Activated CD8-positive, alpha-beta memory T cell treated with anti-CD3 and anti-CD28 coated beads for 36 hours (primary cell): Measurements from ENCODE around the gene HNRNPAB. TPM values are rescaled to one million over a fixed set of nuclear protein-coding genes. Genes with fewer than 3 reads are reported as not detected.
"Not testable (repeated sequence)": the region's sequence is repeated elsewhere in the genome, so short reads cannot be mapped to it uniquely, and the experiment has no call there.

Source experiments
- CTCF ChIA-PET: fragments of 350-600 bp; sonication (Branson Sonifier 250); formaldehyde crosslinking; loops from one replicate; lab custom pipeline; 2021; ENCODE audit warnings: antibody characterized with exemption; lab: Charles Lee
- POLR2A ChIA-PET: fragments of 350-600 bp; sonication (Branson Sonifier 250); formaldehyde crosslinking; loops from one replicate; lab custom pipeline; 2021; ENCODE audit warnings: antibody characterized with exemption; lab: Charles Lee
- total RNA-seq, 2 experiments: library from RNA; stranded (reverse); gene quantifications; one replicate each; pipeline ENCODE4 v1.2.3, GENCODE V29; 2021

The HNRNPAB gene
- total RNA-seq, 2 experiments from 2014 or later = 651 to 672 TPM

DNA sequence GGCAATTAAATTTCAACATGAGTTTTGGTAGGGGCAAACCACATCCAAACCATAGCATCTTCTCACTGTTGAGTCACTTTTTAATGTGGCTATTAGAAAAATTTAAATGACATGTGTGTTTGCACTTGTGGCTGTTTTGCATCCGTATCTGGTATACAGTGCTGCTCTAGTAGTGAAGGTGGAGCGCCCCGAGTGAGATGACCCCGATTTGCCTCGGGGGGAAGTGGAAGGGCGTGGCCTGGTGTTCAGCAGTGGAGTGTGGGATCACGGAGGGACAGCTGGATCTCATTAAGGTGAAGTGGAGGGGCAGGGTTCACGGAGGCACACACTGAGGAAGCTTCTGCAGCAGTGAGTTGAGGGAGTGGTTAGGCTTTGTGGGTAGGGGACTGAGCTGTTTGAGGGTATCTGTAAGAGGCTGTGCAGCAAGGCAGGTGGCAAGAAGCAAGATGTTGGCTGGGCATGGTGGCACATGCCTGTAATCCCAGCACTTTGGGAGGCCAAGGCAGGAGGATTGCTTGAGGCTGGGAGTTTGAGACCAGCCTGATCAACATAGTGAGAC, 11.0 kb upstream of the HNRNPAB start:
- CTCF ChIA-PET = interaction anchor here (0.7 kb wide), 1 partner anchor 689 kb away, joined by 3 read pairs; no protein-coding TSS in a partner anchor
- POLR2A ChIA-PET = interaction anchor here (1.0 kb wide), 1 partner anchor 11 kb away, joined by 3 read pairs; the partner anchor contains the start of gene HNRNPAB

DNA sequence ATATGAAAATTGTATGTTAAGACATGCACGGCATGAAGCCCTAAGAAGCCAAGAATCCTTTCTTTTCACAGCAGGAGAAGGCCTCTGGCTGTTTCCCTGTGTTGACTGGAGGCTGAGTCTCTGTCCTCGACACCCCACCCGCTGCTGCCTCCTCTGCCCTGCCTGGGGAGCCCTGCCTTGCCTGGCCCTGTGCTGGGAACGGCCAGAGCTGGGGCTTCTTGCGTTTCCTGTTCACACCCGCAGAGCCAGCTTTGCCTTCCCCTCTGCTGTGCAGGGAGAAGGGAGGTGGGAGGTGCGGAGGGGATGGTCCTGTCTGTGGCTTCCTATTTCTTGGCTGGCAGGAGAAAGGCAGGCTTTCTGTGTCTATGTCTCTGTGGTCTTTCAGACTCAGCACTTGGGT, 10.3 kb upstream of the HNRNPAB start:
- ChIA-PET CTCF (no interaction called here), POLR2A (interaction anchor here (1.0 kb wide), 1 partner anchor 10 kb away, joined by 3 read pairs; the partner anchor contains the start of gene HNRNPAB)

DNA sequence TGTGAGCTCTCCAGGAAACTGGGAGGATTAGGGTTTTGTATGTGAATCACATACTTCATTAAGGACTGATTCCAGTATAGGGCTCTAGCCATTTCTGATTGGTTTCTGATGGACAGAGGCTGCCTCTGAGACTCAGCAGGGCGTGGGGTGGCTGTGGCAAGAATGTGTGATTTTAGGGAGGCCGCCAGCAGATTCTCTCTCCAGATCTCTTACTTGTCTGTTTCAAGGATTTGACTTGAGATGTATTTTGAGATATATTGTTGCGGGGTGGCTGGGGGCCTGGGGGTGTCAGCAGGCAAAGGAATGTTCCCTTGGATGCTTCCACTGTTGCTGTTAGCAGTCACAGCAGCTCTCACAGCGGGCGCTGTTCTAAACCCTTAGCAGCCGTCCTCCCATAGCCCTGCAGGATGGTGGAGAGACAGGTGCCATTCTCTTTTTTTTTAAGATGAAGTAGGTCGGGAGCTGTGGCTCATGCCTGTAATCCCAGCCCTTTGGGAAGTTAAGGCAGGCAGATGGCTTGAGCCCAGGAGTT, 8.0 kb upstream of the HNRNPAB start:
- ChIA-PET CTCF (no interaction called here), POLR2A (no interaction called here)

DNA sequence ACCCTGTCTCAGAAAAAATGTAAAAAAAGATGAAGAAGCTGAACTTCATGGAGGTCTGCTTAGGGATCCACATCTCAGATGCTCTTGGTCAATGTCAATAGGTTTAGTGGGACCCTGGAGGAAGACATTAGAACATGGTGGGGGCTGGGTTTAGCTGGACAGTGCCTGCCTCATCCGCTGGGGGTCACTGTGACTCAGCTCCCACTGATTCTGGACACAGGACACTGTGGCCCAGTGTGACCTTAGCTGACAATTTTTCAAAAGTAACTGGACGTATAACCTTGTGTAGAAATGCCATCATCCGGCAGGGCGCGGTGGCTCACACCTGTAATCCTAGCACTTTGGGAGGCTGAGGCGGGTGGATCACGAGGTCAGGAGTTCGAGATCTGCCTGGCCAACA, 7.3 kb upstream of the HNRNPAB start:
- POLR2A ChIA-PET = no interaction called here
- CTCF ChIA-PET = no interaction called here

DNA sequence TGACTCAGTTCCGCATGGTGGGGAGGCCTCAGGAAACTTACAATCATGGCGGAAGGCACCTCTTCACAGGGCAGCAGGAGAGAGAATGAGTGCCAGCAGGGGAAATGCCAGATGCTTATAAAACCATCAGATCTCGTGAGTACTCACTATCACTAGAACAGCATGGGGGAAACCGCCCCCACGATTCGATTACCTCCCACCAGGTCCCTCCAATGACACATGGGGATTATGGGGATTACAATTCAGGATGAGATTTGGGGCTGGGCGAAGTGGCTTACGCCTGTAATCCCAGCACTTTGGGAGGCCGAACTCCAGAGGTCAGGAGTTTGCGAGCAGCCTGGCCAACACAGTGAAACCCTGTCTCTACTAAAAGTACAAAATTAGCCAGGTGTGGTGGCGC, 6.2 kb upstream of the HNRNPAB start:
- POLR2A ChIA-PET = not testable (repeated sequence)
- CTCF ChIA-PET = interaction anchor here (0.7 kb wide), 1 partner anchor 60 kb away, joined by 3 read pairs; no protein-coding TSS in a partner anchor

DNA sequence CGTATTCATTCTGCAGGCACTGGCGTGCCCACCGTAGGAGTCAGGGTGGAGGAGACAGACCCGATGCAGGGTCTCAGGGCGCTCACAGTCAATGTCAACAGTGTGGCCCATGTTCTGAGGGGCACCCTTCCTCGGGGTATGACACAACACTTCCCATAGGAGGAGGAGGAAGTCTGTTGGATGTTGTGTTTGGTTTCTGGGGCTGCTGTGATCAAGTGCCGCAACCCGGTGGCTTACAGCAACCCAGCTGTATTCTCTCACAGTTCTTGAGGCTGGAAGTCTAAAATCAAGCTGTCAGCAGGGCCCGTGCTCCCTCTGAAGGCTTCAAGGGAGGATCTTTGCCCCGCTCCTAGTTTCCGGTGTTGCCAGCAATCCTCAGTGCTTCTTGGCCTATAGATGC, 5.6 kb upstream of the HNRNPAB start:
- ChIA-PET POLR2A (no interaction called here), CTCF (interaction anchor here (0.7 kb wide), 1 partner anchor 59 kb away, joined by 3 read pairs; no protein-coding TSS in a partner anchor)

DNA sequence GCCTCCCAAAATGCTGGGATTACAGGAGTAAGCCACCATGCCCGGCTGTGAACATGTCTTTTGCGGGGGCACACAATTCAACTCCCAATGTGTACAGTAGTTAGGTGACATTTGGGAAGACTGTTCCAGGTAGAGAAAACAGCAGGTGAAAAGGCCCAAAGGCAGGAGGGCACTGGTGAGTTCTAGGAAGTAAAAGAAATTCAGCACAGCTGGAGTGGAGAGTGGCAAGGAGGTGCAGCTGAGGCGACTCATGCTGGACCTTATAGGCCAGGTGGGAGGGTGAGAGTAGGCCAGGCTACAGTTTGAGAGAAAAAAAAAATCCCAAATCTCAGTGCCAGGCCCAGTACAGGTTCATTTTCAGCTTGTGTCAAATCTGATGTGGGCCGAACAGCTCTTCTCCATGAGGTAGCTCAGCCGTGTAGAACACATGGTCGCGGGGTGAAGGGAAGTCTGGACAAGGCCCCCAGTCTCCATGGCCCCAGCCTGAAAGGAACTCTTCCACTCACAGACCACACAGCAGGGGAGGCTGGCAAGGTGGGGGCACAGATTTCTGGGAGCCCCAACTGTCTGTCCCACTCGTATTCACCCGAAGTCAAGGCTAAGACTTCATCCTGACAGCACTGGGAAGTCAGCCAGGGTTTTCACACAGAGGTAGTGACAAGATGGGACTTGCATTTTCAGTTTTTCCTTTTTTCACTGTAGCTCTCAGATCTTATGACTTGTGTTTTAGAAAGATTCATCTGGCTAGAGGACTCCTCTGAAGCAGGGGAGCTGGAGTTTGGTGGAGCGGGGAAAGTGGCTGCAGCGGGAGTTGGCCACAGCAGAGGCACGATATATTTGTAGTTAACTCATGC, 4.5 kb upstream of the HNRNPAB start:
- CTCF ChIA-PET = interaction anchor here (1.1 to 1.7 kb wide), 2 partner anchors 15 to 16 kb away, joined by 3 to 6 read pairs; no protein-coding TSS in a partner anchor
- POLR2A ChIA-PET = no interaction called here

DNA sequence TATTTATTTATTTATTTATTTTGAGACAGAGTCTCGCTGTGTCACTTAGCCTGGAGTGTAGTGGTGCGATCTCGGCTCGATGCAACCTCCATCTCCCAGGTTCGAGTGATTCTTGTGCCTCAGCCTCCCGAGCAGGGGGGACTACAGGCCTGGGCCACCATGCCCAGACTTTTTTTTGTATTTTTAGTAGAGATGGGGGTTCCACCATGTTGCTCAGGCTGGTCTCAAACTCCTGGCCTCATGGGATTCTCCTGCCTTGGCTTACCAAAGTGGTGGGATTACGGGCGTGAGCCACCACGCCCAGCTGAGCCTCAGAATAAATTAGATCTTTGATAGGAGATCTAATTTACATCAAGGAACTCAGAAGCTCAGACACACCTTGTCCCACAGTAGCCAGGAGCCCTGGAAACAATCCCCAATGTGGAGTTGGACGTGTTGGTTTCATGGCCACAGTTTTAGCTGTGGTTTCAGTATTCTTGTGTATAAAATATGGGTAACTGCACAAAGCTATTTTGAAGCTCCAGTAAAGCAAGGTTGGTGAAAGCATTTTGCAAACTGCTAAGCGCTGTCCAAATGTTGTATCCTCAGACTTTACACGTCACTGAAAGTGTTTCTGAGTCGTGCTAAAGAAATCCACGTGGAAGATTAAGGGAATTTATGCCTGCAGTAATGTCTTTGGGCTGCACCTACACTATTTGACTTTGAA, 3.0 kb upstream of the HNRNPAB start:
- CTCF ChIA-PET = interaction anchor here (0.6 to 1.7 kb wide), 2 partner anchors 14 to 37 kb away, joined by 3 to 6 read pairs; no protein-coding TSS in a partner anchor
- POLR2A ChIA-PET = no interaction called here

DNA sequence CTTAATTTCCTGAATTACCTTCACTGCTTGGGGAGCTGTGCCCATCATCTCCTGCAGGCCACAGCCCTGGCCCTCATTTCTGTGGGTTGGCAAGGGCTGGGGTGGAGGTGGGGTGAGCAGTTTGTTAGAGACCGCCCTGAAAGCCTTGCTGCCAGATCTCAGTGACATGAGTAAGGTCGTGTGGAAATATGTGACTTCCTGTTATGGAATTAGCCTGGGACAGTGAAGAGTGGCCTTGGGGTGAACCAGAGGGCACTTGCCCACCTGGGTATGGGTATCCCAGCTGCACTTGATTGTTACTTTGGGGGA, 2.5 kb upstream of the HNRNPAB start:
- ChIA-PET CTCF (no interaction called here), POLR2A (no interaction called here)

DNA sequence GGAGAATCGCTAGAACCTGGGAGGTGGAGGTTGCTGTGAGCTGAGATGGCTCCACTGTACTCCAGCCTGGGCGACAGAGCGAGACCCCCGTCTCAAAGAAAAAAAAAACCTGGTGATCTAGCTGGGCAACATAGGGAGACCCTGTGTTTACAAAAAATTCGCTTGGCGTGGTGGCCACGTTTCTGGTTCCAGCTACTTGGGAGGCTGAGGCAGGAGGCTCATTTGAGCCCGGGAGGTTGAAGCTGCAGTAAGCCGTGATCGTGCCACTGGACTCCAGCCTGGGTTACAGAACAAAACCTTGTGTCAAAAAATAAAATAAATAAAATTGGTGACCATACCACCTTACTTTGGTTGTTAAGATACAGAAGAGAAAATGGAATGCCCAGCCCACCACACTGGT, 1.8 kb upstream of the HNRNPAB start:
- CTCF ChIA-PET = no interaction called here
- POLR2A ChIA-PET = no interaction called here

DNA sequence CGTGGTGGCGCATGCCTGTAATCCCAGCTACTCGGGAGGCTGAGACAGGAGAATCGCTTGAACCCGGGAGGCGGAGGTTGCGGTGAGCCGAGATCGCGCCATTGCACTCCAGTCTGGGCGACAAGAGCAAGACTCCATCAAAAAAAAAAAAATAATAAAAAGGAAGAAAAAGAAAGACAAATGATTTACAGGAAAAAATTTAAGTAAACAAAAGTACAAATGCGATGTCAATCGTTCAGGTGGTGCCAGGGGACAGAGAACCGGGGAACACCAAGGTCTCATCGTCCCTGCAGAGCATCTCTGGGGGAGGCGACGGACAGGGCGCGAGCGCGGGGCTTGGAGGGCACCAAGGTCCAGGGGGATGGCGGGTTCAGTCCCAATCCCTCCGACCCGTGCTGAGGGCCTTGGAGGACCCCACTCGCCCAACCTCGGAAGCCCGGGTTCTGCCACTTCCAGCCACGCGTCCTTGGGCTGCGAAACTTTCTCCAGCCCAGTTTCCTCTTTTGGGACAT, 607 bp upstream of the HNRNPAB start:
- ChIA-PET POLR2A (interaction anchor here (0.6 to 1.6 kb wide), 11 partner anchors 9 to 423 kb away, joined by 3 to 11 read pairs (median 5); partner anchors contain the start of genes NHP2, PHYKPL and RMND5B), CTCF (interaction anchor here (1.0 to 1.5 kb wide), 3 partner anchors 10 to 128 kb away, joined by 3 to 5 read pairs (median 4); no protein-coding TSS in a partner anchor)

DNA sequence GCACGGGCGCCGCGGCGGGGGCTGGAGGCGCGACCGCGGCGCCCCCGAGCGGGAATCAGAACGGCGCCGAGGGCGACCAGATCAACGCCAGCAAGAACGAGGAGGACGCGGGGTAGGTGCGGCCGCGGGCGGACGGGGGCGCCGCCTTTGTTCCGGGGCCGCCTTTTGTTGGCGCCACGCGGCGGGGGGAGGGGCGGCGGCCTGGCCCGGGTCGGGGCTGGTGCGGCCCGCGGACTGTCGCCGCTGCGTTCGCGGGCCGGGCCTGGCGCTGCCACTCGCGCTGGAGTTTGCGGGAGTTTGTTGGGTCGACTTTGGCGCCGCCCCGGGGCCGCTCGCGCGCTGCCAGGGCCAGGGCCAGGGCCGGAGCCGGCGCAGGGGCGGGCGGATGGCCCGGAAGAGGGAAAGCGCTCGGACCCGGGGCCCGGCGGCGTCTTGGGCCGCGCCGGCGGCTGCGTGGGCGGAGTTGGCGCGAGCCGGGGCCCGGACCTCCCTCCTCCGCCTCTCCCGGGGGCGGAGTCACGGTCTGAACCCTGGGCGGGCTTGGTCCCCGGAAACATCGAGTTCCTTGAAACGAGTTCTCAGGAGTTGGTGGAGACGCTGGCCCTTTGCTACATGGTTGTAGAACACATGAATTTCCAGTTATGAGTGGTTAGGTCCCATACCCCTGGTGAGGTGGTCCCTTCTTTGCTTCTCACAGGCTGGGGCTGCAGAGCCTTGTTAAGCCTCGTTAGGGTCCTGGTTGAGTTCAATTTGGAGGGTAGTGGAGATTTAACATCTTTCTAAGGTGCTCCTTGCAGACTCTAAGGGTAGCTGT, 809 bp downstream of the HNRNPAB start:
- ChIA-PET CTCF (interaction anchor here (0.8 to 1.5 kb wide), 4 partner anchors 8 to 49 kb away, joined by 3 to 4 read pairs (median 3); no protein-coding TSS in a partner anchor), POLR2A (interaction anchor here (0.5 to 2.7 kb wide), 14 partner anchors 8 to 1415 kb away, joined by 3 to 13 read pairs (median 4); partner anchors contain the start of genes NHP2, PHYKPL and RMND5B)

DNA sequence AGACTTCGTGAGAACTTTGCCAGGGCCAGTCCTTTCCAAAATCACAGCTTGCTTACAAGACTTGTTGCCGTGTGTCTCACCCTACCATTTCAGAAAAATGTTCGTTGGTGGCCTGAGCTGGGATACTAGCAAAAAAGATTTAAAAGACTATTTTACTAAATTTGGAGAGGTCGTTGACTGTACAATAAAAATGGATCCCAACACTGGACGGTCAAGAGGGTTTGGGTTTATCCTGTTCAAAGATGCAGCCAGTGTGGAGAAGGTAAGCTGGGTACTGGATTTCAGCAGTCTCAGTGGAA, 1.4 kb downstream of the HNRNPAB start:
- CTCF ChIA-PET = interaction anchor here (1.3 kb wide), 1 partner anchor 29 kb away, joined by 3 read pairs; no protein-coding TSS in a partner anchor
- POLR2A ChIA-PET = interaction anchor here (0.7 to 2.7 kb wide), 4 partner anchors 9 to 1415 kb away, joined by 3 to 13 read pairs (median 4); partner anchors contain the start of gene PHYKPL

DNA sequence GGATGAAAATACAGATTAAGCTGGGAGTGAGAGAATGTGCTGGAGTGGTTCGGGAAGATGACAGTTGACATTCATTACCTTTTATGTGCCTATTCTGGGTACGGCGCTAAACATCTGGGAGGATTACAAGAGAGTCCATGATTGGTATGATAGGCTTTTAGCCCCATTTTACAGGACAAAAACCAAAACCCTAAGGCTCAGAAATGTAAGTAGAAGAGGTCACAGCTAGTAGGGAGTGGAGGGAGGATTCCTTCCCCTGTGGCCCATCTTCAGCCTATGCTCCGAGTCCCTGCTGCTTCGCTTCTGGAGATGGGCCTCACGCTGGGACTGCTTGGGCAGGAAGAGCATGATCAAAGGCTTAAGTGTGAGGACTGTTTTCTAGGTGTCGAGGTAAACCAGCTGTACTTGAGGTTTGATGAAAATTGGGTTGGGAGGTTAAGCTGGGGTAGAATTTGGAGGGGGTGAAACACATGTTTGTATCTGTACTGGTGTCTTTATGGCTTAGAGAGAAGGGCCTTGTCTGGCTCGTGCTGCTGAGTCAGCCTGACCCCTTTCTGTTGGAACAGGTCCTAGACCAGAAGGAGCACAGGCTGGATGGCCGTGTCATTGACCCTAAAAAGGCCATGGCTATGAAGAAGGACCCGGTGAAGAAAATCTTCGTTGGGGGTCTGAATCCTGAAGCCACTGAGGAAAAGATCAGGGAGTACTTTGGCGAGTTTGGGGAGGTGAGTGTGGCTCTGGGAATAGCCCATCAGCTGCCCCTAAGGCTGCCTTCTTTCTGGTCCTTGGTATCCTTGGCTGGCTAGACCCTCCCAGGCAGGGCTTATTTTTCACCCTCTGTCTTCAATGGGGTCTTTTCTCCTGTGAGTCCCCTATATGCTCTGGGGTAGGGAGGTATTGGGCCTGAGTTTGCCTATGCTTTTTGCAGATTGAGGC, 2.1 kb downstream of the HNRNPAB start:
- POLR2A ChIA-PET = interaction anchor here (0.7 to 2.7 kb wide), 6 partner anchors 8 to 1414 kb away, joined by 3 to 13 read pairs (median 4); partner anchors contain the start of genes NHP2 and PHYKPL

DNA sequence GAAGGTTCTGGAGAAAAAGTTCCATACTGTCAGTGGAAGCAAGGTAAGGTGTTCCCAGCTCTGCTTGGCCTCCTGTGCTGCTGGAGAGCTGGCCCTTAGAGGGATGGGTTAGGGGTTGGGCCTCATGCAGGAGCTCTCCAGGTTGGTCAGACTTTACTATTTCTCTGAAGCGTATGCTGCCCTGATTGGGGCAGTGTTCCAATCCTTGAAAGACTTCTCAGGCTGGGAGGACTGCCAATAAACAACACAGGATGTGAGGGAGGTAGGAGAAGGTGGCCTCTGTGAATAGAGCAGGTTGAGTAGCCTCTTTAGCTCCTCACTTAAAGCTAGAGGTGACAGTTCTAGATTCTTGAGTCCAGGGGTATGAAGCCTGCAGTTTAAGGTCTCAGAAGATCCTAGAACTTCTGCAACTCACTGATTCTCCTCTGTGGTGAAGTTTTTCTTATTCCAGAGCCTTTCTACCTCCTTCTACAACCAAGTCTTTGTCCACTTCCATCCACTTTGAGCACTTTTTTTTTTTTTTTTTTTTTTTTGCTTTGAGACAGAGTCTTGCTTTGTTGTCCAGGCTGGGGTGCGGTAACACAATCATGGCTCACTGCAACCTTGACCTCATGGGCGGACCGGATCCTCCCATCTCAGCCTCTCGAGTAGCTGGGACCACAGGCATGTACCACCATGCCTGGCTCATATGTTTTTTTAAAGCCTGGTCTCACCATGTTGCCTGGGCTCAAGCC, 3.0 kb downstream of the HNRNPAB start:
- CTCF ChIA-PET = interaction anchor here (0.6 to 1.2 kb wide), 2 partner anchors 13 to 28 kb away, joined by 3 to 4 read pairs; no protein-coding TSS in a partner anchor
- POLR2A ChIA-PET = interaction anchor here (1.0 to 2.7 kb wide), 4 partner anchors 22 to 54 kb away, joined by 3 to 13 read pairs (median 4); partner anchors contain the start of genes NHP2 and PHYKPL

More for the DNA sequence above, 2.1 kb downstream of the HNRNPAB start:
- CTCF ChIA-PET = interaction anchor here (1.2 to 1.3 kb wide), 2 partner anchors 28 to 29 kb away, joined by 3 read pairs; no protein-coding TSS in a partner anchor

DNA sequence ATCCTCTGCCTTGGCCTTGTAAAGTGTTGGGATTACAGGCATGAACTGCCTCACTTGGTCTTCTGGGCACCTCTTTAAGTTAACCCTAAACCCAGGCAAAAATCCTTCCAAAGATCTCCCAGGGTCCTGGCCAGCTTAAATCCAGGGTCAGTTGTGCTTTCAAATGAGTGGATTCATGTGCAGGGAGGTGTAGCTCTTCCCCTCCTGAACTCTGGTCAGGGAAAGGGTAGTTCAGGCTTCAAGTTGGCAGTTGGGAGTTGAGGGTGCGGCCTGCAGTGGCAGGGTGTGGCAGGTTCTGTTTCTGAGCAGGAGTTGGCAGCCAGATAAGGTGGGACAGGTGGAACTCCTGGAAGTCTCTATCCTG, 3.6 kb downstream of the HNRNPAB start:
- ChIA-PET CTCF (interaction anchor here (0.6 to 1.2 kb wide), 2 partner anchors 12 to 27 kb away, joined by 3 to 4 read pairs; no protein-coding TSS in a partner anchor), POLR2A (interaction anchor here (1.6 to 2.7 kb wide), 2 partner anchors 24 to 30 kb away, joined by 4 to 13 read pairs; partner anchors contain the start of gene PHYKPL)
